SW 1271 (cell line): ENCODE measurements around the gene GSTP1.

Source experiments
- DNase-seq, 2 experiments: peaks; one replicate each; lab custom pipeline; 2025; lab: John Stamatoyannopoulos, UW

The GSTP1 gene

GRCh38 chr11:67631411-67631810 is 47.8 kb downstream of the GSTP1 start:
- no peak for DNase-seq

GRCh38 chr11:67631853-67632174 is 48.2 kb downstream of the GSTP1 start:
- DNase-seq, result no peak

GRCh38 chr11:67632175-67632981 is 48.8 kb downstream of the GSTP1 start:
- DNase-seq, result no peak

- DNase-seq, result no peak
These were observed 49.6 kb downstream of the GSTP1 start for GRCh38 chr11:67632982-67633755.

- DNase-seq, result no peak
These were observed 50.2 kb downstream of the GSTP1 start for GRCh38 chr11:67633758-67634365.

- DNase-seq, result no peak
These were observed 51.0 kb downstream of the GSTP1 start for GRCh38 chr11:67634366-67635230.

GRCh38 chr11:67635231-67635521 is 51.6 kb downstream of the GSTP1 start:
- no peak for DNase-seq
